Measurements from ENCODE around the gene GPC6.

DNA sequence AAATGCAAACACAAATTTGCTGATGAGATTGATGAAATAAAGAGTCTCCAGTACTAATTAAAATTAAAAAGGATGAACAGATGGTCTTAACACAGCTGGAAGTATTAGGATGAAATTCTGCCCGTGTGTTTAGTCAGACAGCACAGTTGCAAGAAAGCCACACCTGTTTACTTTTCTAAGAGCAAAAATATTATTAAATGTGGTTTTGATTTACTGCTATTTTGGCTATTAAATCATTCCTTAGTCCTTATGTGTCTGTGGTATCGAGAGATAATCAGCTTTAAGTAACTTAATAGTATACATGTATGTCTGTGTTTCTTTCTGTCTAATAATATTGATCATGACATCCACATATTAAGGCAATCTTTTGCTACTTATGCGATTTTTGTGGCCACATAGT lies 494.9 kb downstream of the GPC6 start:
- TF ChIP-seq, protein P1, sequence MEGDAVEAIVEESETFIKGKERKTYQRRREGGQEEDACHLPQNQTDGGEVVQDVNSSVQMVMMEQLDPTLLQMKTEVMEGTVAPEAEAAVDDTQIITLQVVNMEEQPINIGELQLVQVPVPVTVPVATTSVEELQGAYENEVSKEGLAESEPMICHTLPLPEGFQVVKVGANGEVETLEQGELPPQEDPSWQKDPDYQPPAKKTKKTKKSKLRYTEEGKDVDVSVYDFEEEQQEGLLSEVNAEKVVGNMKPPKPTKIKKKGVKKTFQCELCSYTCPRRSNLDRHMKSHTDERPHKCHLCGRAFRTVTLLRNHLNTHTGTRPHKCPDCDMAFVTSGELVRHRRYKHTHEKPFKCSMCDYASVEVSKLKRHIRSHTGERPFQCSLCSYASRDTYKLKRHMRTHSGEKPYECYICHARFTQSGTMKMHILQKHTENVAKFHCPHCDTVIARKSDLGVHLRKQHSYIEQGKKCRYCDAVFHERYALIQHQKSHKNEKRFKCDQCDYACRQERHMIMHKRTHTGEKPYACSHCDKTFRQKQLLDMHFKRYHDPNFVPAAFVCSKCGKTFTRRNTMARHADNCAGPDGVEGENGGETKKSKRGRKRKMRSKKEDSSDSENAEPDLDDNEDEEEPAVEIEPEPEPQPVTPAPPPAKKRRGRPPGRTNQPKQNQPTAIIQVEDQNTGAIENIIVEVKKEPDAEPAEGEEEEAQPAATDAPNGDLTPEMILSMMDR (IDR thresholded peaks at IDR 0.05) = no peak
- TF ChIP-seq POLR2A (IDR thresholded peaks at IDR 0.05) = no peak
